ENCODE measurements around the gene ARAP2.

GRCh38 chr4:36159208-36159607, 85.1 kb downstream of the ARAP2 start:
- no peak for TF ChIP-seq POLR2AphosphoS5 (IDR thresholded peaks at IDR 0.05)
- no peak for TF ChIP-seq POLR2A (IDR thresholded peaks at IDR 0.05)
- no peak for TF ChIP-seq CTCF (IDR thresholded peaks at IDR 0.05)
